ENCODE results near the gene SLC2A4.

SLC2A4 gene

GRCh38 chr17:7248796-7249195 lies 32.7 kb upstream of the SLC2A4 start:
- no peak for DNase-seq (ENCODE audit: low read depth)

- DNase-seq (ENCODE audit: low read depth) = no peak
These were observed 32.3 kb upstream of the SLC2A4 start for GRCh38 chr17:7249214-7249613.

GRCh38 chr17:7249830-7250229 lies 31.7 kb upstream of the SLC2A4 start:
- no peak for DNase-seq (ENCODE audit: low read depth)

- DNase-seq (ENCODE audit: low read depth) = no peak
These were observed 30.6 kb upstream of the SLC2A4 start for GRCh38 chr17:7250695-7251627.

GRCh38 chr17:7251661-7252175 lies 29.8 kb upstream of the SLC2A4 start, which contains the start of gene CTDNEP1:
TSS of gene CTDNEP1 (minus strand) at chr17:7251734. CDS start at chr17:7251296, 438 bp downstream.
- peak; percentile 98 for DNase-seq (ENCODE audit: low read depth)

GRCh38 chr17:7252176-7253043 lies 29.1 kb upstream of the SLC2A4 start, which contains the start of gene ELP5:
TSS of gene ELP5 (plus strand) at chr17:7252215. CDS start at chr17:7252551, 336 bp downstream.
- no peak for DNase-seq (ENCODE audit: low read depth)

- DNase-seq (ENCODE audit: low read depth) = no peak
These were observed 28.4 kb upstream of the SLC2A4 start for GRCh38 chr17:7253082-7253481.

- no peak for DNase-seq (ENCODE audit: low read depth)
These were observed 27.0 kb upstream of the SLC2A4 start for GRCh38 chr17:7254511-7254910.

- no peak for DNase-seq (ENCODE audit: low read depth)
These were observed 24.6 kb upstream of the SLC2A4 start for GRCh38 chr17:7256766-7257456.

GRCh38 chr17:7258731-7259554 lies 22.6 kb upstream of the SLC2A4 start:
- DNase-seq (ENCODE audit: low read depth) = no peak

- DNase-seq (ENCODE audit: low read depth) = no peak
These were observed 22.0 kb upstream of the SLC2A4 start for GRCh38 chr17:7259555-7259889.

- no peak for DNase-seq (ENCODE audit: low read depth)
These were observed 21.4 kb upstream of the SLC2A4 start for GRCh38 chr17:7260151-7260550.

GRCh38 chr17:7260651-7261378 lies 20.7 kb upstream of the SLC2A4 start:
- no peak for DNase-seq (ENCODE audit: low read depth)

- no peak for DNase-seq (ENCODE audit: low read depth)
These were observed 19.9 kb upstream of the SLC2A4 start for GRCh38 chr17:7261379-7262191.

GRCh38 chr17:7262192-7262934 lies 19.2 kb upstream of the SLC2A4 start, which contains the start of gene CLDN7:
TSS of gene CLDN7 (minus strand) at chr17:7262478. CDS start at chr17:7262043, 435 bp downstream.
- no peak for DNase-seq (ENCODE audit: low read depth)

- no peak for DNase-seq (ENCODE audit: low read depth)
These were observed 18.4 kb upstream of the SLC2A4 start for GRCh38 chr17:7262935-7263800.

- DNase-seq (ENCODE audit: low read depth) = no peak
These were observed 17.8 kb upstream of the SLC2A4 start for GRCh38 chr17:7263801-7264078.

- no peak for DNase-seq (ENCODE audit: low read depth)
These were observed 14.7 kb upstream of the SLC2A4 start for GRCh38 chr17:7266784-7267183.

Measured in GM04503 (cell line).